Measurements from ENCODE around the gene TRABD2B. TPM values are rescaled to one million over a fixed set of nuclear protein-coding genes. Genes with fewer than 3 reads are reported as not detected.

Gene TRABD2B
- total and polyA plus RNA-seq, 2 donors from 2014 or later = 19.8 to 62.0 TPM

- TF ChIP-seq CTCF (IDR thresholded peaks at IDR 0.05; ENCODE audit: borderline replicate concordance, extremely low read depth, insufficient read depth) = no peak
- H3K27ac ChIP-seq (ENCODE audit: low read depth in 2 of 2, low read length in 2 of 2) = no peak overlapping the region
- peaks cover 0 to 14% (median 6%) of the 10 kb centered on the region in 3 donors for H3K4me1 ChIP-seq (ENCODE audit: control insufficient read depth in 2 of 3, insufficient read depth in 2 of 3, low read depth in 1 of 3, low read length in 3 of 3)
- H3K9ac ChIP-seq (ENCODE audit: low read length in 3 of 3) = no peak overlapping the region
- peaks cover 7% of the 10 kb centered on the region for H3K27me3 ChIP-seq (ENCODE audit: control insufficient read depth, insufficient read depth, low read length)
- no peaks in the 10 kb centered on the region for H3K9me3 ChIP-seq (ENCODE audit: control insufficient read depth in 2 of 3, insufficient read depth in 1 of 3, low read length in 3 of 3)
- DNase-seq (peak in 1 of 5 donors; percentile 40), FAIRE-seq (no peak)
- H3K4me3 ChIP-seq (ENCODE audit: low read length in 3 of 3) = no peak overlapping the region
- no peaks in the 10 kb centered on the region for H3K36me3 ChIP-seq (ENCODE audit: control insufficient read depth in 2 of 3, insufficient read depth in 3 of 3, low read length in 3 of 3)
- intact Hi-C loops (cut with DNase I) = no loop called here
These were observed 1.3 kb upstream of the TRABD2B start for GRCh38 chr1:47998396-47998990.

GRCh38 chr1:47996406-47997226, 569 bp downstream of the TRABD2B start:
- peak overlapping the region; percentile 91 for H3K27ac ChIP-seq (ENCODE audit: low read depth in 2 of 2, low read length in 2 of 2)
- DNase-seq (peak in 4 of 5 donors; percentile 40 to 79 (median 70)), FAIRE-seq (no peak)
- peaks cover 7% of the 10 kb centered on the region for H3K27me3 ChIP-seq (ENCODE audit: control insufficient read depth, insufficient read depth, low read length)
- H3K9ac ChIP-seq (ENCODE audit: low read length in 3 of 3) = peak overlapping the region; percentile 55 to 72 (median 57)
- intact Hi-C loops (cut with DNase I) = no loop called here
- no peak for TF ChIP-seq CTCF (IDR thresholded peaks at IDR 0.05; ENCODE audit: borderline replicate concordance, extremely low read depth, insufficient read depth)
- no peaks in the 10 kb centered on the region for H3K9me3 ChIP-seq (ENCODE audit: control insufficient read depth in 2 of 3, insufficient read depth in 1 of 3, low read length in 3 of 3)
- peak overlapping the region; percentile 67 to 86 (median 72) for H3K4me3 ChIP-seq (ENCODE audit: low read length in 3 of 3)
- H3K36me3 ChIP-seq (ENCODE audit: control insufficient read depth in 2 of 3, insufficient read depth in 3 of 3, low read length in 3 of 3) = peaks cover 0 to 7% (median 0%) of the 10 kb centered on the region in 3 donors
- H3K4me1 ChIP-seq (ENCODE audit: control insufficient read depth in 2 of 3, insufficient read depth in 2 of 3, low read depth in 1 of 3, low read length in 3 of 3) = peaks cover 0 to 18% (median 6%) of the 10 kb centered on the region in 3 donors

- FAIRE-seq = no peak
- no peaks in the 10 kb centered on the region for H3K9me3 ChIP-seq (ENCODE audit: control insufficient read depth in 2 of 3, insufficient read depth in 1 of 3, low read length in 3 of 3)
- TF ChIP-seq CTCF (IDR thresholded peaks at IDR 0.05; ENCODE audit: borderline replicate concordance, extremely low read depth, insufficient read depth) = no peak
- intact Hi-C loops (cut with DNase I) = no loop called here
- H3K27ac ChIP-seq (ENCODE audit: low read depth in 2 of 2, low read length in 2 of 2) = peak overlapping the region; percentile 91
- H3K9ac ChIP-seq (ENCODE audit: low read length in 3 of 3) = peak overlapping the region; percentile 55 to 72 (median 57)
- no peak for DNase-seq
- H3K4me1 ChIP-seq (ENCODE audit: control insufficient read depth in 2 of 3, insufficient read depth in 2 of 3, low read depth in 1 of 3, low read length in 3 of 3) = peaks cover 0 to 20% (median 4%) of the 10 kb centered on the region in 3 donors
- peak overlapping the region; percentile 67 to 86 (median 72) for H3K4me3 ChIP-seq (ENCODE audit: low read length in 3 of 3)
- peaks cover 0 to 7% (median 0%) of the 10 kb centered on the region in 3 donors for H3K36me3 ChIP-seq (ENCODE audit: control insufficient read depth in 2 of 3, insufficient read depth in 3 of 3, low read length in 3 of 3)
- peaks cover 7% of the 10 kb centered on the region for H3K27me3 ChIP-seq (ENCODE audit: control insufficient read depth, insufficient read depth, low read length)
These were observed 1.2 kb downstream of the TRABD2B start for GRCh38 chr1:47996060-47996405.

All from kidney (tissue), 14 donors.